Adrenal gland (tissue), 12 donors: ENCODE measurements around the gene SERPINB12. TPM values are rescaled to one million over a fixed set of nuclear protein-coding genes. Genes with fewer than 3 reads are reported as not detected.

ENCODE experiments used
- DNase-seq, 7 donors: peaks; one replicate each; pipeline ENCODE4 v3.0.0-alpha.2; 2019 to 2020
- H3K27ac ChIP-seq, 5 donors: fragments of 200-600 bp; sonication (generic) in 4 of 5; 1 replicate in 3 of 5; 2 replicates in 2 of 5; pipeline versions ENCODE4 v1.5.1 to v1.8.0; 2016 to 2020; ENCODE audit warnings: mild to moderate bottlenecking in 1 of 5
- H3K27me3 ChIP-seq: fragments of 200-600 bp; 2 replicates; pipeline ENCODE4 v1.8.0; 2021
- H3K36me3 ChIP-seq, 2 donors: fragments of 200-600 bp; replicated peaks in 1 of 2; 1 replicate in 1 of 2; 2 replicates in 1 of 2; pipeline versions ENCODE4 v1.5.1 to v1.8.0; 2018 to 2022
- H3K4me1 ChIP-seq, 2 donors: fragments of 200-600 bp; replicated peaks in 1 of 2; 1 replicate in 1 of 2; 2 replicates in 1 of 2; pipeline versions ENCODE4 v1.5.1 to v1.8.0; 2018 to 2021
- H3K4me3 ChIP-seq, 4 donors: fragments of 200-600 bp; sonication (generic) in 3 of 4; one replicate each; pipeline ENCODE4 v1.5.1; 2016 to 2018
- H3K9me3 ChIP-seq, 3 donors: fragments of 200-600 bp; sonication (generic) in 1 of 3; replicated peaks in 1 of 3; 1 replicate in 2 of 3; 2 replicates in 1 of 3; pipeline versions ENCODE4 v1.5.1 to v1.8.0; 2016 to 2021
- POLR2A ChIP-seq, 2 donors: fragments of 450-650 bp; IDR thresholded peaks; one replicate each; pipeline ENCODE4 v1.6.1; 2017; ENCODE audit warnings: antibody characterized with exemption in 2 of 2, mild to moderate bottlenecking in 2 of 2, moderate library complexity in 1 of 2
- WGBS, 4 donors: extraction: QIAGEN DNeasy Blood & Tissue Kit in 2 of 4; methylation state at CpG; one replicate each; pipeline versions ENCODE4 v1.1.5 to v1.1.7; 2013 to 2017; 5-methylcytosine and 5-hydroxymethylcytosine counted together
- intact Hi-C, 2 donors: fragments of 100-400 bp; cut with DNase I; formaldehyde crosslinking; loops; one replicate each; pipeline versions ENCODE4 v1.14.1 to v1.15.0; 2022 to 2023
- polyA plus RNA-seq, 3 donors: library from polyadenylated mRNA; stranded (reverse); fragments of 200-250 nt in 2 of 3; fragments of 350-450 nt in 1 of 3; fragmentation: Illumina TruSeq in 1 of 3; extraction: RNeasy Lipid Tissue Mini Kit (QIAGEN cat#74804) in 1 of 3; gene quantifications; one replicate each; pipeline ENCODE4 v1.2.3, GENCODE V29; 2013 to 2014
- total RNA-seq, 9 donors: library from RNA; depleted of rRNA in 4 of 9; stranded (reverse); fragments of >200 nt in 4 of 9; fragments of 120-200 nt in 1 of 9; fragmentation: NEBNext Ultra II Directional in 1 of 9; extraction: Animal tissue kit (Norgen Biotek cat#: 25700) in 1 of 9; gene quantifications; one replicate each; pipeline versions ENCODE4 v1.1.0 to v1.2.4, GENCODE V29; 2013 to 2023
- TF ChIP-seq, protein P1 (sequence below), 6 experiments: fragments of 450-650 bp in 4 of 6; fragments of 200-600 bp in 2 of 6; sonication (generic) in 1 of 6; IDR thresholded peaks; 1 replicate in 5 of 6; 2 replicates in 1 of 6; pipeline versions ENCODE4 v1.5.1 to v1.8.0; 2016 to 2021; ENCODE audit warnings: antibody characterized with exemption in 6 of 6, mild to moderate bottlenecking in 2 of 6, moderate library complexity in 1 of 6
- donor health status: healthy with polysubstance abuse.
- donor health status: Bipolar disorder and iron deficiency.
- donor health status: DM: yes; HTN: yes; CAD: no.
- donor health status: DM: no; HTN: no; CAD: no.
- donor health status: DM: no; HTN: no; CAD: no.
- donor health status: DM: yes; HTN: yes; CAD: no.

SERPINB12 gene
- total and polyA plus RNA-seq, 12 donors: 0.17 TPM; not detected in 11

DNA sequence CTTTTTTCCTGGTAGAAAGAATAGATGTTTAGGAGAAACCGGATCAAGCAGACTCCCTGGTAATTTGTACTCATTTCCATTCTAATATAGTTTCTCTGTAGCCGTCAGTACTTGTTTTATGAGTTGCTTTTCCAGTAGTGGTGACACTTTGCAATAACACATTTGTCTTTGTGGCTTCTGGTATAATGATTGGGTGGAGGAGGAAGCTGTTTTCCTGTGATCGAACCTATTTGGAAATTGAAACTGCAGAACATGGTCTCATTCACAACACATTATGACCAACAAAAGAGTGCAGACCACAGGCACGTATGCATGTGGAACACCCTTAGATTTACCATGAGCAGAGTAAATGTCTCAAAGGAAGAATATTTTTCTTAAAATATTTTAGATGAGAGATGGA lies 7.6 kb upstream of the SERPINB12 start:
- WGBS, 4 donors: 55 to 64% (median 60%) methylated on average over 4 of the region's 4 CpGs
- intact Hi-C loops: no loop called here

GRCh38 chr18:63539904-63540510 lies 2.2 kb upstream of the SERPINB12 start:
- TF ChIP-seq POLR2A (IDR thresholded peaks at IDR 0.05): no peak
- TF ChIP-seq, protein P1, sequence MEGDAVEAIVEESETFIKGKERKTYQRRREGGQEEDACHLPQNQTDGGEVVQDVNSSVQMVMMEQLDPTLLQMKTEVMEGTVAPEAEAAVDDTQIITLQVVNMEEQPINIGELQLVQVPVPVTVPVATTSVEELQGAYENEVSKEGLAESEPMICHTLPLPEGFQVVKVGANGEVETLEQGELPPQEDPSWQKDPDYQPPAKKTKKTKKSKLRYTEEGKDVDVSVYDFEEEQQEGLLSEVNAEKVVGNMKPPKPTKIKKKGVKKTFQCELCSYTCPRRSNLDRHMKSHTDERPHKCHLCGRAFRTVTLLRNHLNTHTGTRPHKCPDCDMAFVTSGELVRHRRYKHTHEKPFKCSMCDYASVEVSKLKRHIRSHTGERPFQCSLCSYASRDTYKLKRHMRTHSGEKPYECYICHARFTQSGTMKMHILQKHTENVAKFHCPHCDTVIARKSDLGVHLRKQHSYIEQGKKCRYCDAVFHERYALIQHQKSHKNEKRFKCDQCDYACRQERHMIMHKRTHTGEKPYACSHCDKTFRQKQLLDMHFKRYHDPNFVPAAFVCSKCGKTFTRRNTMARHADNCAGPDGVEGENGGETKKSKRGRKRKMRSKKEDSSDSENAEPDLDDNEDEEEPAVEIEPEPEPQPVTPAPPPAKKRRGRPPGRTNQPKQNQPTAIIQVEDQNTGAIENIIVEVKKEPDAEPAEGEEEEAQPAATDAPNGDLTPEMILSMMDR (IDR thresholded peaks at IDR 0.05): no peak
- Histone ChIP-seq H3K27me3 (no peaks in the 10 kb centered on the region), H3K9me3 (no peaks in the 10 kb centered on the region), H3K36me3 (no peaks in the 10 kb centered on the region), H3K4me3 (no peak overlapping the region), H3K4me1 (peaks cover 0 to 1% of the 10 kb centered on the region in 2 donors), H3K27ac (no peak overlapping the region)
- 52 to 59% (median 57%) methylated on average over 3 of the region's 3 CpGs for WGBS, 4 donors
- intact Hi-C loops: no loop called here
- no peak for DNase-seq

More for the DNA sequence above, 7.6 kb upstream of the SERPINB12 start:
- Histone ChIP-seq H3K4me3 (no peak overlapping the region), H3K36me3 (no peaks in the 10 kb centered on the region), H3K4me1 (no peaks in the 10 kb centered on the region), H3K9me3 (no peaks in the 10 kb centered on the region), H3K27me3 (no peaks in the 10 kb centered on the region), H3K27ac (no peak overlapping the region)
- no peak for DNase-seq
- TF ChIP-seq POLR2A (IDR thresholded peaks at IDR 0.05): no peak
- TF ChIP-seq, protein P1 (IDR thresholded peaks at IDR 0.05): no peak

GRCh38 chr18:63544017-63544416 lies 1.8 kb downstream of the SERPINB12 start:
- H3K27me3 ChIP-seq: peaks cover 7% of the 10 kb centered on the region
- H3K4me3 ChIP-seq: no peak overlapping the region
- no peak for TF ChIP-seq POLR2A (IDR thresholded peaks at IDR 0.05)
- TF ChIP-seq, protein P1 (IDR thresholded peaks at IDR 0.05): no peak
- 79 to 87% (median 84%) methylated on average over 2 of the region's 2 CpGs for WGBS, 4 donors
- no peaks in the 10 kb centered on the region for H3K36me3 ChIP-seq
- no peaks in the 10 kb centered on the region for H3K9me3 ChIP-seq
- no peak for DNase-seq
- peaks cover 0 to 5% of the 10 kb centered on the region in 2 donors for H3K4me1 ChIP-seq
- H3K27ac ChIP-seq: no peak overlapping the region
- intact Hi-C loops: no loop called here

DNA sequence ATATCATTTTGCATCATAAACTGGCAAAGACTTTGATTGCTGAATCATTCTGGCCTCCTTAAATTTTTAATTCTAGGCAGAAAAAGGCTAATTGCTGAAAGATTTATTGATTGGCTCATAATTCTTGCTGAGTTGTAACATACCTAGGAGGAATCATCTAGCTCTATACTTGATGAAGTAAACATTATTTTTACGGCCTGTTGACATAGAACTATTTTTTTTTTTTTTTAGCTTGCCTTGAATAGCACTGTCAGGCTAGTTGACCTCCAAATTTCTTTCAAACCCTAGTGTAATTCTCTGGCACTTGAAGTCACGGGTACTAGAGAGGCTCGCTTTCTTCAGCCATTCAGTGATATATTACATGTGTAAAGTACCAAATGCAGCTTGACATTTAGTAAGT lies 2.8 kb downstream of the SERPINB12 start:
- 36 to 42% (median 38%) methylated on average over 3 of the region's 3 CpGs for WGBS, 4 donors
- no peak for DNase-seq
- H3K9me3 ChIP-seq: no peaks in the 10 kb centered on the region
- peaks cover 7% of the 10 kb centered on the region for H3K27me3 ChIP-seq
- H3K27ac ChIP-seq: no peak overlapping the region
- H3K4me3 ChIP-seq: no peak overlapping the region
- peaks cover 0 to 5% of the 10 kb centered on the region in 2 donors for H3K4me1 ChIP-seq
- TF ChIP-seq, protein P1 (IDR thresholded peaks at IDR 0.05): no peak
- no peak for TF ChIP-seq POLR2A (IDR thresholded peaks at IDR 0.05)
- no peaks in the 10 kb centered on the region for H3K36me3 ChIP-seq
- intact Hi-C loops: no loop called here
